Uterus (tissue), 4 donors: ENCODE data around the gene SCAI. TPM values are rescaled to one million over a fixed set of nuclear protein-coding genes. Genes with fewer than 3 reads are reported as not detected.

Source experiments
- DNase-seq, 2 donors: peaks; one replicate each; pipeline ENCODE4 v3.0.0-alpha.2; 2019 to 2020
- H3K27ac ChIP-seq, 2 donors: fragments of 200-600 bp; sonication (generic); 1 replicate in 1 of 2; 2 replicates in 1 of 2; pipeline ENCODE4 v1.5.1; 2016 to 2018
- H3K27me3 ChIP-seq, 2 donors: fragments of 200-600 bp; sonication (generic); one replicate each; pipeline ENCODE4 v1.5.1; 2018 to 2019; ENCODE audit warnings: control low read depth in 1 of 2
- H3K36me3 ChIP-seq, 2 donors: fragments of 200-600 bp; sonication (generic); one replicate each; pipeline ENCODE4 v1.5.1; 2019; ENCODE audit warnings: control low read depth in 1 of 2
- H3K4me1 ChIP-seq, 2 donors: fragments of 200-600 bp; sonication (generic); one replicate each; pipeline ENCODE4 v1.5.1; 2018 to 2019; ENCODE audit warnings: control low read depth in 1 of 2
- H3K4me3 ChIP-seq, 2 donors: fragments of 200-600 bp; sonication (generic); 1 replicate in 1 of 2; 2 replicates in 1 of 2; pipeline ENCODE4 v1.5.1; 2018 to 2019; ENCODE audit warnings: mild to moderate bottlenecking in 1 of 2
- H3K9me3 ChIP-seq, 2 donors: fragments of 200-600 bp; sonication (generic); one replicate each; pipeline ENCODE4 v1.5.1; 2019; ENCODE audit warnings: control low read depth in 1 of 2
- CTCF ChIP-seq, 4 experiments: fragments of 200-600 bp in 2 of 4; fragments of 450-650 bp in 2 of 4; sonication (generic) in 2 of 4; IDR thresholded peaks; one replicate each; pipeline ENCODE4 v1.5.1; 2016 to 2019; ENCODE audit warnings: antibody characterized with exemption in 4 of 4, mild to moderate bottlenecking in 2 of 4, moderate library complexity in 1 of 4
- POLR2A ChIP-seq, 2 donors: fragments of 450-650 bp; IDR thresholded peaks; one replicate each; pipeline ENCODE4 v1.6.1; 2016; ENCODE audit warnings: antibody characterized with exemption in 2 of 2, mild to moderate bottlenecking in 1 of 2, moderate library complexity in 1 of 2
- intact Hi-C: fragments of 100-400 bp; cut with DNase I; formaldehyde crosslinking; loops from one replicate; pipeline ENCODE4 v1.15.1; 2023; ENCODE audit warnings: low total_unique reads
- total RNA-seq, 4 donors: library from RNA; depleted of rRNA in 3 of 4; stranded (reverse); fragments of >200 nt in 3 of 4; gene quantifications; one replicate each; pipeline versions ENCODE4 v1.1.0 to v1.2.4, GENCODE V29; 2014 to 2023
- donor health status: DM: yes; HTN: yes; CAD: no.

Gene SCAI
- total RNA-seq, 4 donors from 2014 or later, result 10.2 to 26.4 (median 14.4) TPM

- TF ChIP-seq CTCF (IDR thresholded peaks at IDR 0.05), result no peak
- TF ChIP-seq POLR2A (IDR thresholded peaks at IDR 0.05), result no peak
- H3K9me3 ChIP-seq, result no peaks in the 10 kb centered on the region
- no peak overlapping the region for H3K4me3 ChIP-seq
- no peaks in the 10 kb centered on the region for H3K36me3 ChIP-seq
- H3K27me3 ChIP-seq, result no peaks in the 10 kb centered on the region
- no peak for DNase-seq
- intact Hi-C loops, result no loop called here
- H3K4me1 ChIP-seq, result no peaks in the 10 kb centered on the region
- H3K27ac ChIP-seq, result no peak overlapping the region
Observed at GRCh38 chr9:125008599-125008998, 134.7 kb downstream of the SCAI start.

GRCh38 chr9:125003332-125003731 is 140.0 kb downstream of the SCAI start:
- Histone ChIP-seq H3K4me1 (no peaks in the 10 kb centered on the region), H3K36me3 (no peaks in the 10 kb centered on the region), H3K27me3 (no peaks in the 10 kb centered on the region), H3K4me3 (no peak overlapping the region), H3K27ac (no peak overlapping the region), H3K9me3 (no peaks in the 10 kb centered on the region)
- no peak for TF ChIP-seq CTCF (IDR thresholded peaks at IDR 0.05)
- no peak for TF ChIP-seq POLR2A (IDR thresholded peaks at IDR 0.05)
- intact Hi-C loops, result no loop called here
- no peak for DNase-seq

DNA sequence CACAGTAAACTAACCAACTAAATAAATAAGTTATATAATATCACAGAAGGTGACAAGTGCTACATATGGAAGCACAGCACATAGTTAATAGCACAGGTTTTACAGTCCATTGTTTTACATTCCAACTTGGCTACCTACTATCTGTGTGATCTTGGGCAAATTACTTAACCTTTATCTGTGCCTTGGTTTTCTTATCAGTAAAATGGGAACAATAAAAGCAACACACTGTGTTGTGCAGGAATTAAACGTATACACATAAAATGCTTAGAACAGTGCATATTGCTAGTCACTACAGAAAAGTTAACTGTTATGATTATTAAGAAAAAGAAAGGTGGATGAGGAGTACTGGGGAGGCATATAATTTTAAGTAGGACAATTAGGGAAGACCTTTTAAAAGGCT is 159.6 kb downstream of the SCAI start:
- no peak for DNase-seq
- intact Hi-C loops, result no loop called here
- no peak for TF ChIP-seq CTCF (IDR thresholded peaks at IDR 0.05)
- TF ChIP-seq POLR2A (IDR thresholded peaks at IDR 0.05), result no peak
- Histone ChIP-seq H3K36me3 (no peaks in the 10 kb centered on the region), H3K4me3 (no peak overlapping the region), H3K27ac (no peak overlapping the region), H3K4me1 (no peaks in the 10 kb centered on the region), H3K9me3 (no peaks in the 10 kb centered on the region), H3K27me3 (no peaks in the 10 kb centered on the region)

GRCh38 chr9:124980431-124980830 is 162.9 kb downstream of the SCAI start:
- Histone ChIP-seq H3K36me3 (no peaks in the 10 kb centered on the region), H3K27ac (no peak overlapping the region), H3K4me1 (no peaks in the 10 kb centered on the region), H3K4me3 (no peak overlapping the region), H3K9me3 (no peaks in the 10 kb centered on the region), H3K27me3 (no peaks in the 10 kb centered on the region)
- TF ChIP-seq CTCF (IDR thresholded peaks at IDR 0.05), result no peak
- TF ChIP-seq POLR2A (IDR thresholded peaks at IDR 0.05), result no peak
- no peak for DNase-seq
- intact Hi-C loops, result no loop called here

DNA sequence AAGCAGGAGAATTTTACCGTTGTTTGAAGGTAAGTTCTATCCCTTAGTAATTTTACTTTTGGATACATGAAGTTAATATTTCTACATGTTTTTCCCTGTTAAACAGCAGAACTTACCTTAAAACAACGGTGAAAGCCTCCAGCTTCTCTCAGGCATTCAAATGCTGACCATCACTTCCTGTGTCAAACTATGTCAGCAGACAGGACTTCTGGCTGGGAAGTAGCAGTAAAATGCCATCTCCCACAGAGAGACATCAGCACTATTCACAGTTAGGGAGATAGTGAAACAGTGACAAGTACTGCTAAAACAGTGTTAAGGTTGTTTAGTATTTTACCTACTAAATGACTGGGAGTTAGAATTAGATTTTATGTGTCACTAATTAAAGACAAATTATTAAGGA is 168.2 kb downstream of the SCAI start:
- Histone ChIP-seq H3K4me1 (no peaks in the 10 kb centered on the region), H3K27ac (no peak overlapping the region), H3K4me3 (no peak overlapping the region), H3K27me3 (no peaks in the 10 kb centered on the region), H3K36me3 (no peaks in the 10 kb centered on the region), H3K9me3 (no peaks in the 10 kb centered on the region)
- TF ChIP-seq POLR2A (IDR thresholded peaks at IDR 0.05) (no peak), CTCF (IDR thresholded peaks at IDR 0.05) (no peak)
- no peak for DNase-seq
- intact Hi-C loops, result no loop called here
